IMR-90 (cell line): ENCODE data around the gene RBPJ. TPM values are rescaled to one million over a fixed set of nuclear protein-coding genes. Genes with fewer than 3 reads are reported as not detected.

Experiments
- ATAC-seq: fragments of 200-7000 bp; cut with Tn5 transposase; 2 replicates; pipeline ENCODE4 v1.9.1; 2020; ENCODE audit warnings: low read depth, mild to moderate bottlenecking, moderate library complexity
- BruUV-seq: library from RNA; stranded (reverse); fragments of 400-500 nt; replicated peaks from 2 replicates; lab custom pipeline; 2021; lab: Mats Ljungman, UMichigan
- CTCF ChIA-PET: fragments of 300-600 bp; formaldehyde crosslinking; extraction: SDS; loops from one replicate; lab custom pipeline; 2021; ENCODE audit warnings: antibody characterized with exemption; lab: Yijun Ruan, JAX
- POLR2A ChIA-PET: fragments of 300-600 bp; sonication (Branson Sonifier 250); formaldehyde crosslinking; loops from one replicate; lab custom pipeline; 2022; ENCODE audit warnings: antibody characterized with exemption; ENCODE audit not compliant: unreplicated experiment; lab: Charles Lee
- DNase-seq: peaks from one replicate; pipeline ENCODE4 v3.0.0; 2013
- H2AFZ ChIP-seq: replicated peaks from 2 replicates; pipeline ENCODE3; 2013; ENCODE audit warnings: low read length, mild to moderate bottlenecking; ENCODE audit not compliant: poor library complexity
- H2AK5ac ChIP-seq: 2 replicates; pipeline ENCODE4 v1.6.1; 2013; ENCODE audit warnings: low read depth, low read length, inconsistent platforms
- H2AK9ac ChIP-seq: replicated peaks from 2 replicates; pipeline ENCODE3; 2013; ENCODE audit warnings: mild to moderate bottlenecking, low read depth, low read length, moderate library complexity; ENCODE audit not compliant: poor library complexity
- H2BK120ac ChIP-seq: 2 replicates; pipeline ENCODE4 v1.6.1; 2013; ENCODE audit warnings: low read depth, low read length, inconsistent platforms
- H2BK15ac ChIP-seq: 3 replicates; pipeline ENCODE4 v1.6.1; 2013; ENCODE audit warnings: low read depth, low read length, inconsistent platforms
- H2BK20ac ChIP-seq: 2 replicates; pipeline ENCODE4 v1.6.1; 2013; ENCODE audit warnings: low read depth, mild to moderate bottlenecking, inconsistent platforms, low read length, moderate library complexity
- H2BK5ac ChIP-seq: 2 replicates; pipeline ENCODE4 v1.6.1; 2013; ENCODE audit warnings: mild to moderate bottlenecking, low read depth, low read length, inconsistent platforms; ENCODE audit not compliant: poor library complexity, severe bottlenecking
- H3K14ac ChIP-seq: replicated peaks from 2 replicates; pipeline ENCODE4 v1.6.1; 2013; ENCODE audit warnings: low read depth, low read length, inconsistent platforms
- H3K18ac ChIP-seq: 2 replicates; pipeline ENCODE4 v1.6.1; 2013; ENCODE audit warnings: low read depth, low read length, control low read depth
- H3K23ac ChIP-seq: 2 replicates; pipeline ENCODE4 v1.6.1; 2013; ENCODE audit warnings: low read depth, low read length, inconsistent platforms
- H3K27ac ChIP-seq: 2 replicates; pipeline ENCODE4 v1.5.1; 2013; ENCODE audit warnings: mild to moderate bottlenecking, control low read depth, low read length; ENCODE audit not compliant: insufficient read depth
- H3K27me3 ChIP-seq: 2 replicates; pipeline ENCODE4 v1.6.1; 2013; ENCODE audit warnings: low read length; ENCODE audit not compliant: control insufficient read depth, insufficient read depth
- H3K36me3 ChIP-seq: 2 replicates; pipeline ENCODE4 v1.6.1; 2013; ENCODE audit warnings: low read length, mixed read lengths; ENCODE audit not compliant: control insufficient read depth, insufficient read depth
- H3K4ac ChIP-seq: 2 replicates; pipeline ENCODE4 v1.6.1; 2013; ENCODE audit warnings: low read depth, low read length, inconsistent platforms
- H3K4me1 ChIP-seq: 2 replicates; pipeline ENCODE4 v1.6.1; 2013; ENCODE audit warnings: low read length, mixed read lengths; ENCODE audit not compliant: control insufficient read depth, insufficient read depth
- H3K4me2 ChIP-seq: 2 replicates; pipeline ENCODE4 v1.6.1; 2013; ENCODE audit warnings: low read depth, mild to moderate bottlenecking, control low read depth, low read length, moderate library complexity
- H3K4me3 ChIP-seq: 2 replicates; pipeline ENCODE4 v1.5.1; 2013; ENCODE audit warnings: low read depth, mild to moderate bottlenecking, control low read depth, low read length, moderate library complexity; ENCODE audit not compliant: insufficient read depth
- H3K56ac ChIP-seq: 2 replicates; pipeline ENCODE4 v1.6.1; 2013; ENCODE audit warnings: low read length, inconsistent platforms; ENCODE audit not compliant: insufficient read depth; ENCODE audit errors: extremely low read depth
- H3K79me1 ChIP-seq, 2 experiments: 2 replicates each; pipeline ENCODE4 v1.6.1; 2013; ENCODE audit warnings: low read length in 2 of 2, inconsistent platforms in 1 of 2, low read depth in 1 of 2
- H3K9ac ChIP-seq: 2 replicates; pipeline ENCODE4 v1.6.1; 2013; ENCODE audit warnings: low read depth, low read length, control low read depth
- H3K9me1 ChIP-seq: 2 replicates; pipeline ENCODE4 v1.6.1; 2013; ENCODE audit warnings: low read length, inconsistent platforms; ENCODE audit not compliant: insufficient read depth
- H3K9me3 ChIP-seq: 2 replicates; pipeline ENCODE4 v1.6.1; 2013; ENCODE audit warnings: low read length; ENCODE audit not compliant: control insufficient read depth, insufficient read depth
- H4K20me1 ChIP-seq: 2 replicates; pipeline ENCODE4 v1.6.1; 2013; ENCODE audit warnings: low read length, inconsistent platforms; ENCODE audit not compliant: insufficient read depth
- H4K5ac ChIP-seq: 2 replicates; pipeline ENCODE4 v1.6.1; 2013; ENCODE audit warnings: mild to moderate bottlenecking, low read depth, low read length, control low read depth
- H4K8ac ChIP-seq, 2 experiments: 2 replicates each; pipeline ENCODE4 v1.6.1; 2013; ENCODE audit warnings: low read depth in 2 of 2, low read length in 2 of 2, control low read depth in 1 of 2, inconsistent platforms in 1 of 2
- H4K91ac ChIP-seq: 2 replicates; pipeline ENCODE4 v1.6.1; 2013; ENCODE audit warnings: low read depth, low read length, inconsistent platforms; ENCODE audit not compliant: insufficient read depth
- BHLHE40 ChIP-seq: fragments of 150-350 bp; IDR thresholded peaks from 2 replicates; pipeline ENCODE4 v1.6.1; 2016; ENCODE audit warnings: mild to moderate bottlenecking, low read depth, low read length
- CEBPB ChIP-seq: IDR thresholded peaks from 2 replicates; pipeline ENCODE4 v1.6.1; 2012; ENCODE audit warnings: low read depth, low read length, improper control_type of control experiment
- CHD1 ChIP-seq: IDR thresholded peaks from 2 replicates; pipeline ENCODE4 v1.6.1; 2012; ENCODE audit warnings: low read depth, low read length, improper control_type of control experiment
- FOS ChIP-seq: fragments of 150-350 bp; IDR thresholded peaks from 2 replicates; pipeline ENCODE4 v1.6.1; 2016; ENCODE audit warnings: low read depth, low read length
- MAFK ChIP-seq: IDR thresholded peaks from 2 replicates; pipeline ENCODE4 v1.6.1; 2012; ENCODE audit warnings: low read depth, low read length, improper control_type of control experiment
- MAZ ChIP-seq: IDR thresholded peaks from 2 replicates; pipeline ENCODE4 v1.6.1; 2012; ENCODE audit warnings: low read depth, mild to moderate bottlenecking, low read length, improper control_type of control experiment, moderate library complexity, borderline replicate concordance
- MXI1 ChIP-seq: IDR thresholded peaks from 2 replicates; pipeline ENCODE4 v1.6.1; 2012; ENCODE audit warnings: low read depth, mild to moderate bottlenecking, low read length, moderate library complexity, borderline replicate concordance
- NFE2L2 ChIP-seq: fragments of 150-350 bp; IDR thresholded peaks from 2 replicates; pipeline ENCODE4 v1.6.1; 2016; ENCODE audit warnings: low read depth, mild to moderate bottlenecking, low read length
- POLR2A ChIP-seq: IDR thresholded peaks from 2 replicates; pipeline ENCODE4 v1.6.1; 2012; ENCODE audit warnings: mild to moderate bottlenecking, low read depth, low read length
- RAD21 ChIP-seq: IDR thresholded peaks from 2 replicates; pipeline ENCODE4 v1.6.1; 2012; ENCODE audit warnings: low read length, improper control_type of control experiment
- RCOR1 ChIP-seq: IDR thresholded peaks from 2 replicates; pipeline ENCODE4 v1.6.1; 2012; ENCODE audit warnings: mild to moderate bottlenecking, low read length, improper control_type of control experiment; ENCODE audit not compliant: insufficient replicate concordance
- RFX5 ChIP-seq: IDR thresholded peaks from 2 replicates; pipeline ENCODE4 v1.8.0; 2012; ENCODE audit warnings: low read depth, mild to moderate bottlenecking, low read length, moderate library complexity
- SMC3 ChIP-seq: fragments of 150-350 bp; IDR thresholded peaks from 2 replicates; pipeline ENCODE4 v1.6.1; 2016; ENCODE audit warnings: low read depth, mild to moderate bottlenecking, antibody characterized with exemption, low read length, moderate library complexity
- WGBS, 2 experiments: methylation state at CpG; one replicate each; pipeline versions ENCODE4 v1.1.5 to v1.1.7; 2013; ENCODE audit warnings: missing lambda C conversion rate in 2 of 2; ENCODE audit not compliant: insufficient read length in 1 of 2; ENCODE audit errors: extremely low coverage in 2 of 2; 5-methylcytosine and 5-hydroxymethylcytosine counted together
- dilution Hi-C: fragments of 300-500 bp; cut with HindIII; formaldehyde crosslinking; loops from one replicate; pipeline ENCODE4 v1.14.3; 2018; ENCODE audit warnings: low sequenced_read_pairs; ENCODE audit not compliant: unreplicated experiment
- in situ Hi-C: fragments of 300-500 bp; cut with MboI; formaldehyde crosslinking; loops from 3 replicates; pipeline ENCODE4 v1.14.3; 2019; ENCODE audit warnings: low sequenced_read_pairs, inconsistent platforms, mixed read lengths
- intact Hi-C: fragments of 100-400 bp; cut with micrococcal nuclease; formaldehyde crosslinking; loops from 2 replicates; pipeline ENCODE4 v1.10.0; 2022
- polyA plus RNA-seq, 3 experiments: library from polyadenylated mRNA; depleted of rRNA; stranded (reverse); fragments of >200 nt; gene quantifications; 2 replicates each; pipeline ENCODE4 v1.2.3, GENCODE V29; 2012; ENCODE audit warnings: low replicate concordance in 1 of 3
- total RNA-seq: library from RNA; depleted of rRNA; stranded (reverse); fragments of >200 nt; gene quantifications from 2 replicates; pipeline ENCODE4 v1.2.3, GENCODE V29; 2012
- TF ChIP-seq, protein P1 (sequence below): conservative IDR thresholded peaks from 2 replicates; pipeline ENCODE4 v1.5.1; 2012; ENCODE audit warnings: mild to moderate bottlenecking, low read depth, low read length, improper control_type of control experiment
- TF ChIP-seq, protein P2 (sequence below): fragments of 150-350 bp; IDR thresholded peaks from 2 replicates; pipeline ENCODE4 v1.6.1; 2016; ENCODE audit warnings: low read depth, mild to moderate bottlenecking, low read length, moderate library complexity, borderline replicate concordance
- TF ChIP-seq, protein P3 (sequence below): fragments of 150-350 bp; IDR thresholded peaks from 2 replicates; pipeline ENCODE4 v1.6.1; 2017; ENCODE audit warnings: mild to moderate bottlenecking, antibody characterized with exemption, low read length, low read depth

Gene RBPJ
- total and polyA plus RNA-seq, 2 of the 4 experiments (the other 2 are of a cell fraction) = 50.3 to 148 TPM

DNA sequence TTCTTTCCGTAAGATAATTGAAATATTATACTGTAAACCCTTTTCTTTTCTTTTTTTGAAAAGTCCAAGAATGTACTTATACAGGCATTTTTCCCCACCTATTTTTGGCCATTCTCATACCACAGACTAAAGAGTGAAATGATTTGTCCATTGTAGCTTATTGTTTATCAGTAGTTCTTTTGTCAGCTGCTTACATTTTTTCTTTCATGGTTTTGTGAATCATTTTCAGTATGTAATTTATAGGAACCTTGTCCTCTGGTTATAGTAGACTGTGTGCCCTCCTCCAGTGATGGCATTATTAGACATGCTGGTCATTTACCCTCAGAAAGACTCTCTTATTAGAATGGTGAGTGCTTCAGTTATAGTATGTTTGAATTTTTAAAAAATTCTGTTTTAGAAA is 112.7 kb downstream of the RBPJ start:
- H3K36me3 ChIP-seq = peaks cover 24% of the 10 kb centered on the region
- peaks cover 5% of the 10 kb centered on the region for H3K4me1 ChIP-seq
- POLR2A ChIA-PET = no interaction called here
- H3K9ac ChIP-seq = no peak overlapping the region
- no peak overlapping the region for H4K8ac ChIP-seq
- H2BK120ac ChIP-seq = no peak overlapping the region
- H4K5ac ChIP-seq = no peak overlapping the region
- no peak overlapping the region for H2AFZ ChIP-seq
- peak overlapping the region; percentile 23 for H2BK5ac ChIP-seq
- no peaks in the 10 kb centered on the region for H3K9me3 ChIP-seq
- CTCF ChIA-PET = no interaction called here
- WGBS, 2 experiments = no CpG with 5 or more reads among the region's 1 CpG
- ATAC-seq (peak; percentile 19; the same call in 1 of the 2 replicates), DNase-seq (no peak)
- dilution Hi-C loops (no loop called here), intact Hi-C loops (no loop called here), in situ Hi-C loops (no loop called here)
- TF ChIP-seq RAD21 (no peak), CEBPB (no peak), BHLHE40 (no peak), SMC3 (no peak), NFE2L2 (no peak), RFX5 (no peak), RCOR1 (no peak), FOS (no peak), MAFK (no peak), POLR2A (no peak), MAZ (no peak), CHD1 (no peak), MXI1 (no peak)
- TF ChIP-seq, protein P1, sequence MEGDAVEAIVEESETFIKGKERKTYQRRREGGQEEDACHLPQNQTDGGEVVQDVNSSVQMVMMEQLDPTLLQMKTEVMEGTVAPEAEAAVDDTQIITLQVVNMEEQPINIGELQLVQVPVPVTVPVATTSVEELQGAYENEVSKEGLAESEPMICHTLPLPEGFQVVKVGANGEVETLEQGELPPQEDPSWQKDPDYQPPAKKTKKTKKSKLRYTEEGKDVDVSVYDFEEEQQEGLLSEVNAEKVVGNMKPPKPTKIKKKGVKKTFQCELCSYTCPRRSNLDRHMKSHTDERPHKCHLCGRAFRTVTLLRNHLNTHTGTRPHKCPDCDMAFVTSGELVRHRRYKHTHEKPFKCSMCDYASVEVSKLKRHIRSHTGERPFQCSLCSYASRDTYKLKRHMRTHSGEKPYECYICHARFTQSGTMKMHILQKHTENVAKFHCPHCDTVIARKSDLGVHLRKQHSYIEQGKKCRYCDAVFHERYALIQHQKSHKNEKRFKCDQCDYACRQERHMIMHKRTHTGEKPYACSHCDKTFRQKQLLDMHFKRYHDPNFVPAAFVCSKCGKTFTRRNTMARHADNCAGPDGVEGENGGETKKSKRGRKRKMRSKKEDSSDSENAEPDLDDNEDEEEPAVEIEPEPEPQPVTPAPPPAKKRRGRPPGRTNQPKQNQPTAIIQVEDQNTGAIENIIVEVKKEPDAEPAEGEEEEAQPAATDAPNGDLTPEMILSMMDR = no peak
- TF ChIP-seq, protein P2, sequence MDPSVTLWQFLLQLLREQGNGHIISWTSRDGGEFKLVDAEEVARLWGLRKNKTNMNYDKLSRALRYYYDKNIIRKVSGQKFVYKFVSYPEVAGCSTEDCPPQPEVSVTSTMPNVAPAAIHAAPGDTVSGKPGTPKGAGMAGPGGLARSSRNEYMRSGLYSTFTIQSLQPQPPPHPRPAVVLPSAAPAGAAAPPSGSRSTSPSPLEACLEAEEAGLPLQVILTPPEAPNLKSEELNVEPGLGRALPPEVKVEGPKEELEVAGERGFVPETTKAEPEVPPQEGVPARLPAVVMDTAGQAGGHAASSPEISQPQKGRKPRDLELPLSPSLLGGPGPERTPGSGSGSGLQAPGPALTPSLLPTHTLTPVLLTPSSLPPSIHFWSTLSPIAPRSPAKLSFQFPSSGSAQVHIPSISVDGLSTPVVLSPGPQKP = no peak
- TF ChIP-seq, protein P3, sequence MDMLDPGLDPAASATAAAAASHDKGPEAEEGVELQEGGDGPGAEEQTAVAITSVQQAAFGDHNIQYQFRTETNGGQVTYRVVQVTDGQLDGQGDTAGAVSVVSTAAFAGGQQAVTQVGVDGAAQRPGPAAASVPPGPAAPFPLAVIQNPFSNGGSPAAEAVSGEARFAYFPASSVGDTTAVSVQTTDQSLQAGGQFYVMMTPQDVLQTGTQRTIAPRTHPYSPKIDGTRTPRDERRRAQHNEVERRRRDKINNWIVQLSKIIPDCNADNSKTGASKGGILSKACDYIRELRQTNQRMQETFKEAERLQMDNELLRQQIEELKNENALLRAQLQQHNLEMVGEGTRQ = no peak
- no peak overlapping the region for H3K18ac ChIP-seq
- no peaks in the 10 kb centered on the region for H3K27me3 ChIP-seq
- no peak overlapping the region for H3K4me2 ChIP-seq
- peaks cover 6 to 15% of the 10 kb centered on the region in 2 experiments; a peak in 3 of 4 replicates for H3K79me1 ChIP-seq
- H2BK15ac ChIP-seq = no peak overlapping the region
- no peak overlapping the region for H4K91ac ChIP-seq
- H3K4me3 ChIP-seq = no peak overlapping the region
- no peak overlapping the region for H2AK9ac ChIP-seq
- H2AK5ac ChIP-seq = no peak overlapping the region
- H3K14ac ChIP-seq = no peak overlapping the region
- H2BK20ac ChIP-seq = no peak overlapping the region
- H3K27ac ChIP-seq = no peak overlapping the region
- no peak overlapping the region for H3K56ac ChIP-seq
- no peak overlapping the region for H3K4ac ChIP-seq
- no TSS peak for BruUV-seq
- no peaks in the 10 kb centered on the region for H4K20me1 ChIP-seq
- H3K9me1 ChIP-seq = peaks cover 5% of the 10 kb centered on the region
- no peak overlapping the region for H3K23ac ChIP-seq
